IMR-90 (cell line): ENCODE results near the gene TMEM141. TPM values are rescaled to one million over a fixed set of nuclear protein-coding genes. Genes with fewer than 3 reads are reported as not detected.

ENCODE experiments used
- ATAC-seq: fragments of 200-7000 bp; cut with Tn5 transposase; 2 replicates; pipeline ENCODE4 v1.9.1; 2020; ENCODE audit warnings: low read depth, mild to moderate bottlenecking, moderate library complexity
- BruUV-seq: library from RNA; stranded (reverse); fragments of 400-500 nt; replicated peaks from 2 replicates; lab custom pipeline; 2021; lab: Mats Ljungman, UMichigan
- CTCF ChIA-PET: fragments of 300-600 bp; formaldehyde crosslinking; extraction: SDS; loops from one replicate; lab custom pipeline; 2021; ENCODE audit warnings: antibody characterized with exemption; lab: Yijun Ruan, JAX
- POLR2A ChIA-PET: fragments of 300-600 bp; sonication (Branson Sonifier 250); formaldehyde crosslinking; loops from one replicate; lab custom pipeline; 2022; ENCODE audit warnings: antibody characterized with exemption; ENCODE audit not compliant: unreplicated experiment; lab: Charles Lee
- DNase-seq: peaks from one replicate; pipeline ENCODE4 v3.0.0; 2013
- H2AFZ ChIP-seq: replicated peaks from 2 replicates; pipeline ENCODE3; 2013; ENCODE audit warnings: low read length, mild to moderate bottlenecking; ENCODE audit not compliant: poor library complexity
- H2AK5ac ChIP-seq: 2 replicates; pipeline ENCODE4 v1.6.1; 2013; ENCODE audit warnings: low read depth, low read length, inconsistent platforms
- H2AK9ac ChIP-seq: replicated peaks from 2 replicates; pipeline ENCODE3; 2013; ENCODE audit warnings: mild to moderate bottlenecking, low read depth, low read length, moderate library complexity; ENCODE audit not compliant: poor library complexity
- H2BK120ac ChIP-seq: 2 replicates; pipeline ENCODE4 v1.6.1; 2013; ENCODE audit warnings: low read depth, low read length, inconsistent platforms
- H2BK15ac ChIP-seq: 3 replicates; pipeline ENCODE4 v1.6.1; 2013; ENCODE audit warnings: low read depth, low read length, inconsistent platforms
- H2BK20ac ChIP-seq: 2 replicates; pipeline ENCODE4 v1.6.1; 2013; ENCODE audit warnings: low read depth, mild to moderate bottlenecking, inconsistent platforms, low read length, moderate library complexity
- H2BK5ac ChIP-seq: 2 replicates; pipeline ENCODE4 v1.6.1; 2013; ENCODE audit warnings: mild to moderate bottlenecking, low read depth, low read length, inconsistent platforms; ENCODE audit not compliant: poor library complexity, severe bottlenecking
- H3K14ac ChIP-seq: replicated peaks from 2 replicates; pipeline ENCODE4 v1.6.1; 2013; ENCODE audit warnings: low read depth, low read length, inconsistent platforms
- H3K18ac ChIP-seq: 2 replicates; pipeline ENCODE4 v1.6.1; 2013; ENCODE audit warnings: low read depth, low read length, control low read depth
- H3K23ac ChIP-seq: 2 replicates; pipeline ENCODE4 v1.6.1; 2013; ENCODE audit warnings: low read depth, low read length, inconsistent platforms
- H3K27ac ChIP-seq: 2 replicates; pipeline ENCODE4 v1.5.1; 2013; ENCODE audit warnings: mild to moderate bottlenecking, control low read depth, low read length; ENCODE audit not compliant: insufficient read depth
- H3K27me3 ChIP-seq: 2 replicates; pipeline ENCODE4 v1.6.1; 2013; ENCODE audit warnings: low read length; ENCODE audit not compliant: control insufficient read depth, insufficient read depth
- H3K36me3 ChIP-seq: 2 replicates; pipeline ENCODE4 v1.6.1; 2013; ENCODE audit warnings: low read length, mixed read lengths; ENCODE audit not compliant: control insufficient read depth, insufficient read depth
- H3K4ac ChIP-seq: 2 replicates; pipeline ENCODE4 v1.6.1; 2013; ENCODE audit warnings: low read depth, low read length, inconsistent platforms
- H3K4me1 ChIP-seq: 2 replicates; pipeline ENCODE4 v1.6.1; 2013; ENCODE audit warnings: low read length, mixed read lengths; ENCODE audit not compliant: control insufficient read depth, insufficient read depth
- H3K4me2 ChIP-seq: 2 replicates; pipeline ENCODE4 v1.6.1; 2013; ENCODE audit warnings: low read depth, mild to moderate bottlenecking, control low read depth, low read length, moderate library complexity
- H3K4me3 ChIP-seq: 2 replicates; pipeline ENCODE4 v1.5.1; 2013; ENCODE audit warnings: low read depth, mild to moderate bottlenecking, control low read depth, low read length, moderate library complexity; ENCODE audit not compliant: insufficient read depth
- H3K56ac ChIP-seq: 2 replicates; pipeline ENCODE4 v1.6.1; 2013; ENCODE audit warnings: low read length, inconsistent platforms; ENCODE audit not compliant: insufficient read depth; ENCODE audit errors: extremely low read depth
- H3K79me1 ChIP-seq, 2 experiments: 2 replicates each; pipeline ENCODE4 v1.6.1; 2013; ENCODE audit warnings: low read length in 2 of 2, inconsistent platforms in 1 of 2, low read depth in 1 of 2
- H3K9ac ChIP-seq: 2 replicates; pipeline ENCODE4 v1.6.1; 2013; ENCODE audit warnings: low read depth, low read length, control low read depth
- H3K9me1 ChIP-seq: 2 replicates; pipeline ENCODE4 v1.6.1; 2013; ENCODE audit warnings: low read length, inconsistent platforms; ENCODE audit not compliant: insufficient read depth
- H3K9me3 ChIP-seq: 2 replicates; pipeline ENCODE4 v1.6.1; 2013; ENCODE audit warnings: low read length; ENCODE audit not compliant: control insufficient read depth, insufficient read depth
- H4K20me1 ChIP-seq: 2 replicates; pipeline ENCODE4 v1.6.1; 2013; ENCODE audit warnings: low read length, inconsistent platforms; ENCODE audit not compliant: insufficient read depth
- H4K5ac ChIP-seq: 2 replicates; pipeline ENCODE4 v1.6.1; 2013; ENCODE audit warnings: mild to moderate bottlenecking, low read depth, low read length, control low read depth
- H4K8ac ChIP-seq, 2 experiments: 2 replicates each; pipeline ENCODE4 v1.6.1; 2013; ENCODE audit warnings: low read depth in 2 of 2, low read length in 2 of 2, control low read depth in 1 of 2, inconsistent platforms in 1 of 2
- H4K91ac ChIP-seq: 2 replicates; pipeline ENCODE4 v1.6.1; 2013; ENCODE audit warnings: low read depth, low read length, inconsistent platforms; ENCODE audit not compliant: insufficient read depth
- BHLHE40 ChIP-seq: fragments of 150-350 bp; IDR thresholded peaks from 2 replicates; pipeline ENCODE4 v1.6.1; 2016; ENCODE audit warnings: mild to moderate bottlenecking, low read depth, low read length
- CEBPB ChIP-seq: IDR thresholded peaks from 2 replicates; pipeline ENCODE4 v1.6.1; 2012; ENCODE audit warnings: low read depth, low read length, improper control_type of control experiment
- CHD1 ChIP-seq: IDR thresholded peaks from 2 replicates; pipeline ENCODE4 v1.6.1; 2012; ENCODE audit warnings: low read depth, low read length, improper control_type of control experiment
- ELK1 ChIP-seq: fragments of 150-350 bp; IDR thresholded peaks from 2 replicates; pipeline ENCODE4 v1.6.1; 2016; ENCODE audit warnings: low read depth, mild to moderate bottlenecking, low read length, moderate library complexity, borderline replicate concordance
- FOS ChIP-seq: fragments of 150-350 bp; IDR thresholded peaks from 2 replicates; pipeline ENCODE4 v1.6.1; 2016; ENCODE audit warnings: low read depth, low read length
- MAFK ChIP-seq: IDR thresholded peaks from 2 replicates; pipeline ENCODE4 v1.6.1; 2012; ENCODE audit warnings: low read depth, low read length, improper control_type of control experiment
- MAZ ChIP-seq: IDR thresholded peaks from 2 replicates; pipeline ENCODE4 v1.6.1; 2012; ENCODE audit warnings: low read depth, mild to moderate bottlenecking, low read length, improper control_type of control experiment, moderate library complexity, borderline replicate concordance
- MXI1 ChIP-seq: IDR thresholded peaks from 2 replicates; pipeline ENCODE4 v1.6.1; 2012; ENCODE audit warnings: low read depth, mild to moderate bottlenecking, low read length, moderate library complexity, borderline replicate concordance
- NFE2L2 ChIP-seq: fragments of 150-350 bp; IDR thresholded peaks from 2 replicates; pipeline ENCODE4 v1.6.1; 2016; ENCODE audit warnings: low read depth, mild to moderate bottlenecking, low read length
- POLR2A ChIP-seq: IDR thresholded peaks from 2 replicates; pipeline ENCODE4 v1.6.1; 2012; ENCODE audit warnings: mild to moderate bottlenecking, low read depth, low read length
- RAD21 ChIP-seq: IDR thresholded peaks from 2 replicates; pipeline ENCODE4 v1.6.1; 2012; ENCODE audit warnings: low read length, improper control_type of control experiment
- RCOR1 ChIP-seq: IDR thresholded peaks from 2 replicates; pipeline ENCODE4 v1.6.1; 2012; ENCODE audit warnings: mild to moderate bottlenecking, low read length, improper control_type of control experiment; ENCODE audit not compliant: insufficient replicate concordance
- SMC3 ChIP-seq: fragments of 150-350 bp; IDR thresholded peaks from 2 replicates; pipeline ENCODE4 v1.6.1; 2016; ENCODE audit warnings: low read depth, mild to moderate bottlenecking, antibody characterized with exemption, low read length, moderate library complexity
- WGBS, 2 experiments: methylation state at CpG; one replicate each; pipeline versions ENCODE4 v1.1.5 to v1.1.7; 2013; ENCODE audit warnings: missing lambda C conversion rate in 2 of 2; ENCODE audit not compliant: insufficient read length in 1 of 2; ENCODE audit errors: extremely low coverage in 2 of 2; 5-methylcytosine and 5-hydroxymethylcytosine counted together
- dilution Hi-C: fragments of 300-500 bp; cut with HindIII; formaldehyde crosslinking; loops from one replicate; pipeline ENCODE4 v1.14.3; 2018; ENCODE audit warnings: low sequenced_read_pairs; ENCODE audit not compliant: unreplicated experiment
- in situ Hi-C: fragments of 300-500 bp; cut with MboI; formaldehyde crosslinking; loops from 3 replicates; pipeline ENCODE4 v1.14.3; 2019; ENCODE audit warnings: low sequenced_read_pairs, inconsistent platforms, mixed read lengths
- intact Hi-C: fragments of 100-400 bp; cut with micrococcal nuclease; formaldehyde crosslinking; loops from 2 replicates; pipeline ENCODE4 v1.10.0; 2022
- polyA plus RNA-seq, 3 experiments: library from polyadenylated mRNA; depleted of rRNA; stranded (reverse); fragments of >200 nt; gene quantifications; 2 replicates each; pipeline ENCODE4 v1.2.3, GENCODE V29; 2012; ENCODE audit warnings: low replicate concordance in 1 of 3
- total RNA-seq: library from RNA; depleted of rRNA; stranded (reverse); fragments of >200 nt; gene quantifications from 2 replicates; pipeline ENCODE4 v1.2.3, GENCODE V29; 2012
- TF ChIP-seq, protein P1 (sequence below): fragments of 150-350 bp; IDR thresholded peaks from 2 replicates; pipeline ENCODE4 v1.6.1; 2017; ENCODE audit warnings: mild to moderate bottlenecking, antibody characterized with exemption, low read length, low read depth
- TF ChIP-seq, protein P2 (sequence below): conservative IDR thresholded peaks from 2 replicates; pipeline ENCODE4 v1.5.1; 2012; ENCODE audit warnings: mild to moderate bottlenecking, low read depth, low read length, improper control_type of control experiment

The TMEM141 gene
- total and polyA plus RNA-seq, 2 of the 4 experiments (the other 2 are of a cell fraction): 39.1 to 77.8 TPM

- dilution Hi-C loops (no loop called here), in situ Hi-C loops (no loop called here), intact Hi-C loops (no loop called here)
- no peak overlapping the region for H2BK5ac ChIP-seq
- H2BK120ac ChIP-seq: no peak overlapping the region
- H3K79me1 ChIP-seq: no peaks in the 10 kb centered on the region
- no peak overlapping the region for H4K8ac ChIP-seq
- H3K9ac ChIP-seq: no peak overlapping the region
- no peak overlapping the region for H3K18ac ChIP-seq
- H2AK9ac ChIP-seq: no peak overlapping the region
- H3K27me3 ChIP-seq: peaks cover 30% of the 10 kb centered on the region; the same call in 1 of the 2 replicates
- no peaks in the 10 kb centered on the region for H3K36me3 ChIP-seq
- WGBS, 2 experiments: 72% methylated on average over 12 of the region's 22 CpGs; no CpG with 5 or more reads in 1 of the 2 experiments
- H2BK20ac ChIP-seq: no peak overlapping the region
- no peak overlapping the region for H3K14ac ChIP-seq
- H3K9me3 ChIP-seq: peaks cover 4% of the 10 kb centered on the region
- no peak overlapping the region for H3K23ac ChIP-seq
- POLR2A ChIA-PET: no interaction called here
- no peak overlapping the region for H4K5ac ChIP-seq
- no TSS peak for BruUV-seq
- no peaks in the 10 kb centered on the region for H3K4me1 ChIP-seq
- no peak overlapping the region for H3K4me2 ChIP-seq
- no peak overlapping the region for H2AFZ ChIP-seq
- CTCF ChIA-PET: no interaction called here
- H4K20me1 ChIP-seq: no peaks in the 10 kb centered on the region; the same call in 1 of the 2 replicates
- no peak overlapping the region for H3K4ac ChIP-seq
- no peak overlapping the region for H2AK5ac ChIP-seq
- no peak overlapping the region for H3K4me3 ChIP-seq
- no peak overlapping the region for H3K27ac ChIP-seq
- H3K56ac ChIP-seq: no peak overlapping the region
- DNase-seq (no peak), ATAC-seq (no peak)
- no peaks in the 10 kb centered on the region for H3K9me1 ChIP-seq
- no peak overlapping the region for H2BK15ac ChIP-seq
- no peak overlapping the region for H4K91ac ChIP-seq
- TF ChIP-seq BHLHE40: no peak
- TF ChIP-seq CEBPB: no peak
- no peak for TF ChIP-seq MXI1
- TF ChIP-seq, protein P1, sequence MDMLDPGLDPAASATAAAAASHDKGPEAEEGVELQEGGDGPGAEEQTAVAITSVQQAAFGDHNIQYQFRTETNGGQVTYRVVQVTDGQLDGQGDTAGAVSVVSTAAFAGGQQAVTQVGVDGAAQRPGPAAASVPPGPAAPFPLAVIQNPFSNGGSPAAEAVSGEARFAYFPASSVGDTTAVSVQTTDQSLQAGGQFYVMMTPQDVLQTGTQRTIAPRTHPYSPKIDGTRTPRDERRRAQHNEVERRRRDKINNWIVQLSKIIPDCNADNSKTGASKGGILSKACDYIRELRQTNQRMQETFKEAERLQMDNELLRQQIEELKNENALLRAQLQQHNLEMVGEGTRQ: no peak
- no peak for TF ChIP-seq RCOR1
- TF ChIP-seq POLR2A: no peak
- no peak for TF ChIP-seq CHD1
- TF ChIP-seq MAZ: no peak
- no peak for TF ChIP-seq SMC3
- no peak for TF ChIP-seq NFE2L2
- TF ChIP-seq, protein P2, sequence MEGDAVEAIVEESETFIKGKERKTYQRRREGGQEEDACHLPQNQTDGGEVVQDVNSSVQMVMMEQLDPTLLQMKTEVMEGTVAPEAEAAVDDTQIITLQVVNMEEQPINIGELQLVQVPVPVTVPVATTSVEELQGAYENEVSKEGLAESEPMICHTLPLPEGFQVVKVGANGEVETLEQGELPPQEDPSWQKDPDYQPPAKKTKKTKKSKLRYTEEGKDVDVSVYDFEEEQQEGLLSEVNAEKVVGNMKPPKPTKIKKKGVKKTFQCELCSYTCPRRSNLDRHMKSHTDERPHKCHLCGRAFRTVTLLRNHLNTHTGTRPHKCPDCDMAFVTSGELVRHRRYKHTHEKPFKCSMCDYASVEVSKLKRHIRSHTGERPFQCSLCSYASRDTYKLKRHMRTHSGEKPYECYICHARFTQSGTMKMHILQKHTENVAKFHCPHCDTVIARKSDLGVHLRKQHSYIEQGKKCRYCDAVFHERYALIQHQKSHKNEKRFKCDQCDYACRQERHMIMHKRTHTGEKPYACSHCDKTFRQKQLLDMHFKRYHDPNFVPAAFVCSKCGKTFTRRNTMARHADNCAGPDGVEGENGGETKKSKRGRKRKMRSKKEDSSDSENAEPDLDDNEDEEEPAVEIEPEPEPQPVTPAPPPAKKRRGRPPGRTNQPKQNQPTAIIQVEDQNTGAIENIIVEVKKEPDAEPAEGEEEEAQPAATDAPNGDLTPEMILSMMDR: no peak
- TF ChIP-seq RAD21: no peak
- no peak for TF ChIP-seq FOS
- TF ChIP-seq ELK1: no peak
- no peak for TF ChIP-seq MAFK
Measured at GRCh38 chr9:136747161-136748060, 43.7 kb upstream of the TMEM141 start.
